Heart left ventricle (tissue), 16 donors: ENCODE data around the gene PPFIA2. TPM values are rescaled to one million over a fixed set of nuclear protein-coding genes. Genes with fewer than 3 reads are reported as not detected.

ENCODE experiments used
- ATAC-seq, 4 donors: fragments of 200-7000 bp; cut with Tn5 transposase; one replicate each; pipeline ENCODE4 v1.9.1; 2020 to 2022; ENCODE audit warnings: moderate library complexity in 4 of 4, mild to moderate bottlenecking in 3 of 4, moderate number of reproducible peaks in 1 of 4
- DNase-seq, 5 donors: peaks; one replicate each; pipeline ENCODE4 v3.0.0-alpha.2; 2020
- H3K27ac ChIP-seq, 12 donors: fragments of 200-600 bp; sonication (generic) in 4 of 12; one replicate each; pipeline versions ENCODE4 v1.5.0 to v1.8.0; 2016 to 2022; ENCODE audit warnings: mild to moderate bottlenecking in 2 of 12
- H3K27me3 ChIP-seq, 9 donors: fragments of 200-600 bp; sonication (generic) in 2 of 9; one replicate each; pipeline versions ENCODE4 v1.5.1 to v1.8.0; 2016 to 2022; ENCODE audit warnings: mild to moderate bottlenecking in 3 of 9
- H3K36me3 ChIP-seq, 9 donors: fragments of 200-600 bp; sonication (generic) in 2 of 9; one replicate each; pipeline versions ENCODE4 v1.5.0 to v1.8.0; 2018 to 2022; ENCODE audit warnings: mild to moderate bottlenecking in 2 of 9
- H3K4me1 ChIP-seq, 12 donors: fragments of 200-600 bp; sonication (generic) in 4 of 12; one replicate each; pipeline versions ENCODE4 v1.5.0 to v1.8.0; 2016 to 2022; ENCODE audit warnings: mild to moderate bottlenecking in 3 of 12
- H3K4me3 ChIP-seq, 12 donors: fragments of 200-600 bp; sonication (generic) in 4 of 12; one replicate each; pipeline versions ENCODE4 v1.5.0 to v1.8.0; 2017 to 2022; ENCODE audit warnings: mild to moderate bottlenecking in 9 of 12, moderate library complexity in 4 of 12
- H3K9me3 ChIP-seq, 12 donors: fragments of 200-600 bp; sonication (generic) in 4 of 12; one replicate each; pipeline versions ENCODE4 v1.5.0 to v1.8.0; 2016 to 2022; ENCODE audit warnings: mild to moderate bottlenecking in 1 of 12
- POLR2A ChIP-seq, 2 donors: fragments of 450-650 bp; IDR thresholded peaks; one replicate each; pipeline ENCODE4 v1.6.1; 2017; ENCODE audit warnings: antibody characterized with exemption in 2 of 2, mild to moderate bottlenecking in 2 of 2, moderate library complexity in 2 of 2
- WGBS, 4 donors: extraction: QIAGEN DNeasy Blood & Tissue Kit in 2 of 4; methylation state at CpG; one replicate each; pipeline versions ENCODE4 v1.1.5 to v1.1.7; 2013 to 2018; 5-methylcytosine and 5-hydroxymethylcytosine counted together
- intact Hi-C, 10 donors: fragments of 100-400 bp; cut with DNase I; formaldehyde crosslinking; loops; one replicate each; pipeline versions ENCODE4 v1.11.1 to v1.14.2; 2022
- polyA plus RNA-seq, 2 donors: library from polyadenylated mRNA; stranded (reverse); fragments of 200-250 nt; gene quantifications; one replicate each; pipeline ENCODE4 v1.2.3, GENCODE V29; 2013
- total RNA-seq, 9 donors: library from RNA; depleted of rRNA in 2 of 9; stranded (reverse); fragments of >200 nt in 2 of 9; fragmentation: NEBNext Ultra II Directional in 3 of 9; extraction: Animal tissue kit (Norgen Biotek cat#: 25700) in 3 of 9; gene quantifications; one replicate each; pipeline versions ENCODE4 v1.1.0 to v1.2.4, GENCODE V29; 2016 to 2023
- TF ChIP-seq, protein P1 (sequence below), 12 donors: fragments of 200-600 bp; sonication (generic) in 4 of 12; IDR thresholded peaks; one replicate each; pipeline versions ENCODE4 v1.5.0 to v1.8.0; 2018 to 2022; ENCODE audit warnings: antibody characterized with exemption in 12 of 12, mild to moderate bottlenecking in 5 of 12
- donor health status: ischemic (EF 13 %, LVEDD 7.1; RV severe dilation, severe dysfunction).
- donor health status: healthy with polysubstance abuse.
- donor health status: DM: no; HTN: yes; CAD: no.
- donor health status: DM: no; HTN: no; CAD: no.
- donor health status: ischemic (EF 25% LVEDD 6.9; RV normal size, moderate dysfunction).
- donor health status: ischemic (EF 25% LVEDD 5.7; RV mildly dilated, moderate dysfunction).
- donor health status: healthy.
- donor health status: DM: yes; HTN: yes; CAD: no.
- donor health status: ischemic (EF 35%, LVEDD 5.7; RV mildly dilated, moderate dysfunction).
- donor health status: nonischemic (EF 11% LVEDD 7.7; RV severe dilation, severe dysfunction).
- donor health status: DM: yes; HTN: yes; CAD: no.
- donor health status: PGD.
- donor health status: ischemic (EF 29% LVEDD 5.4; RV normal size, mild dysfunction).
- donor health status: nonischemic (EF 23%, LVEDD 6.1; RV moderate dilation, normal function).

The PPFIA2 gene
- total and polyA plus RNA-seq, 11 donors = 0.08 to 1.3 (median 0.49) TPM; not detected in 3

DNA sequence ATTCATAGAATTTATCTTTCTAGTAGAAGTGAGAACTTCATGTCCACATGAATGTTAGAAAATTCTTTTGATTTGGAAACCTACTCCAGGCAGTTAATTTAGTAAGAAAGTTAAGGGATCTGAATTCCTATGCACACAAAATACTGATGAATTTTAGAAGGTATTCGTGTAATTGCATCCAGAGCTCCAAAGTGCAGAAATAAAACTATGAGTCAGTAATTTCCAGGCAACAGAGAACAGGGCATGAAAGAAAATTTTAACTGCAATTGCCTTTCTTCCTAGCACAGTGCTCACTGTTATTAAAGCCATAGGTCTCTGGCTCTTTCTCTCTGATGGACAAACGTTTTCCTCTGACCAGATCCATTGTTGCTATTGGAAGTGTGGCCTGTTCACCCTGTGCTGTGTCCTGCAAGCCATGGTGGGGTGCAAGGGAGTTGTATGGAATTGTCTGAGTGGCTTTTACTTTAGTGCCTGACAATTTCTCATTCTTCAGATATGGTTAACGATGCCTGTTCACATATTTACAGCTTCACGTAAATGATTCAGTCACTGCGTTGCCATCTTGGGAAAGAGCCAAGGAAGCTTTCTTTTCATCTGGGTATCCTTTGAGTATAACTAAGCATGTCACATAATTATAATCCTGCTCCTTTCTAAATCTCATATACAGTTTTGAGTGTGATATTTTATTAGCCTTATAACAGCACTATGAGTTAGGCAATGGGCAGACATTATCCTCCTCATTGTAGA is 536.1 kb downstream of the PPFIA2 start:
- 52 to 59% (median 57%) methylated on average over 5 of the region's 5 CpGs for WGBS, 4 donors
- no peak for ATAC-seq
- no peaks in the 10 kb centered on the region for H3K9me3 ChIP-seq

DNA sequence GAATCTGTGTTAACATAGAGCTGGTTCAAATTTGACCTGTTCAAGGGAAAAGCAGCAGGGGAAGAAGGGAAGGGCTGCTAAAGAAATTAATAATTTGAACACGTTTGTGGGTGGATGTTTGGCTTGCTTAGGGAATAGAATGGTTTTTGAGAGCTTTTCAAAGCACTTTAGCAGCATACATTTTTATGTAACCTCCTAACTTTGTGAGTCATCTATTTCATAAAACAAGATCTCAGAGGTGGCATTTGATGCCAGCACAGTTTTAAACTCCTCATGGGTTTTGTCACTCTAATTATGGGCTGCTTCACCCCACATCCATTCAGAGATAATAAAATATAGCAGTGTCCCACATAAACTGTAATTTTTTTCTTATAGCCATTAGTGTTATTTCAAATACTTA is 537.5 kb downstream of the PPFIA2 start:
- DNase-seq (no peak), ATAC-seq (no peak)
- TF ChIP-seq, protein P1, sequence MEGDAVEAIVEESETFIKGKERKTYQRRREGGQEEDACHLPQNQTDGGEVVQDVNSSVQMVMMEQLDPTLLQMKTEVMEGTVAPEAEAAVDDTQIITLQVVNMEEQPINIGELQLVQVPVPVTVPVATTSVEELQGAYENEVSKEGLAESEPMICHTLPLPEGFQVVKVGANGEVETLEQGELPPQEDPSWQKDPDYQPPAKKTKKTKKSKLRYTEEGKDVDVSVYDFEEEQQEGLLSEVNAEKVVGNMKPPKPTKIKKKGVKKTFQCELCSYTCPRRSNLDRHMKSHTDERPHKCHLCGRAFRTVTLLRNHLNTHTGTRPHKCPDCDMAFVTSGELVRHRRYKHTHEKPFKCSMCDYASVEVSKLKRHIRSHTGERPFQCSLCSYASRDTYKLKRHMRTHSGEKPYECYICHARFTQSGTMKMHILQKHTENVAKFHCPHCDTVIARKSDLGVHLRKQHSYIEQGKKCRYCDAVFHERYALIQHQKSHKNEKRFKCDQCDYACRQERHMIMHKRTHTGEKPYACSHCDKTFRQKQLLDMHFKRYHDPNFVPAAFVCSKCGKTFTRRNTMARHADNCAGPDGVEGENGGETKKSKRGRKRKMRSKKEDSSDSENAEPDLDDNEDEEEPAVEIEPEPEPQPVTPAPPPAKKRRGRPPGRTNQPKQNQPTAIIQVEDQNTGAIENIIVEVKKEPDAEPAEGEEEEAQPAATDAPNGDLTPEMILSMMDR (IDR thresholded peaks at IDR 0.05) = no peak
- no peak for TF ChIP-seq POLR2A (IDR thresholded peaks at IDR 0.05)
- intact Hi-C loops = no loop called here
- Histone ChIP-seq H3K27me3 (no peaks in the 10 kb centered on the region), H3K27ac (no peak overlapping the region), H3K36me3 (peaks cover 0 to 27% (median 0%) of the 10 kb centered on the region in 9 donors), H3K4me3 (no peak overlapping the region), H3K4me1 (peaks cover 0 to 6% (median 0%) of the 10 kb centered on the region in 12 donors), H3K9me3 (no peaks in the 10 kb centered on the region)
- 33 to 50% (median 46%) methylated on average over 1 of the region's 1 CpG for WGBS, 4 donors

More for the DNA sequence above, 536.1 kb downstream of the PPFIA2 start:
- no peak for TF ChIP-seq POLR2A (IDR thresholded peaks at IDR 0.05)
- H3K27me3 ChIP-seq = no peaks in the 10 kb centered on the region
- H3K27ac ChIP-seq = no peak overlapping the region
- intact Hi-C loops = no loop called here
- peaks cover 0 to 14% (median 0%) of the 10 kb centered on the region in 9 donors for H3K36me3 ChIP-seq
- peaks cover 0 to 6% (median 0%) of the 10 kb centered on the region in 12 donors for H3K4me1 ChIP-seq
- no peak overlapping the region for H3K4me3 ChIP-seq
- no peak for DNase-seq

DNA sequence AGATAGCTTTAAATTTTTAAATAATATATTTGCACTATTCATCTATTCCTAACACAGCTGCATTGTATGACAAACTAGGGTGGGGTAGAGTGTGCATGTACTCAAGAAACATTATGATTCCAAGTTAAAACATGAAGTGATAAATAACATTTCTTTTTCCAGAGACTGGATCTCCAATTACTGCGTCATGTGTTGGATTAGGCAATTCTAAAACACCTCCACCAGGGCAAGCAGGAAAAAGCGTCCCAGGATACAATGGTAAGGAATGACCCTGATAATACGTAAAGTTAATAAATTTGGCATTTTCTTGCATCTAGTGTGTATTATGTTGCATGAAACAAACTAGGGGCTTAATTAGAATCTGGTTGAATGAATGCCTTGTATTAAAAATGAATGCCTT is 542.4 kb downstream of the PPFIA2 start:
- no peak for DNase-seq
- H3K4me1 ChIP-seq = peaks cover 0 to 8% (median 0%) of the 10 kb centered on the region in 12 donors
- H3K27ac ChIP-seq = no peak overlapping the region
- intact Hi-C loops = no loop called here
- no peaks in the 10 kb centered on the region for H3K27me3 ChIP-seq
- TF ChIP-seq, protein P1 (IDR thresholded peaks at IDR 0.05) = no peak
- no peak for TF ChIP-seq POLR2A (IDR thresholded peaks at IDR 0.05)
- H3K36me3 ChIP-seq = peaks cover 0 to 32% (median 0%) of the 10 kb centered on the region in 9 donors
- WGBS, 4 donors = 87 to 94% (median 89%) methylated on average over 3 of the region's 3 CpGs
- no peaks in the 10 kb centered on the region for H3K9me3 ChIP-seq
- no peak overlapping the region for H3K4me3 ChIP-seq
- no peak for ATAC-seq

DNA sequence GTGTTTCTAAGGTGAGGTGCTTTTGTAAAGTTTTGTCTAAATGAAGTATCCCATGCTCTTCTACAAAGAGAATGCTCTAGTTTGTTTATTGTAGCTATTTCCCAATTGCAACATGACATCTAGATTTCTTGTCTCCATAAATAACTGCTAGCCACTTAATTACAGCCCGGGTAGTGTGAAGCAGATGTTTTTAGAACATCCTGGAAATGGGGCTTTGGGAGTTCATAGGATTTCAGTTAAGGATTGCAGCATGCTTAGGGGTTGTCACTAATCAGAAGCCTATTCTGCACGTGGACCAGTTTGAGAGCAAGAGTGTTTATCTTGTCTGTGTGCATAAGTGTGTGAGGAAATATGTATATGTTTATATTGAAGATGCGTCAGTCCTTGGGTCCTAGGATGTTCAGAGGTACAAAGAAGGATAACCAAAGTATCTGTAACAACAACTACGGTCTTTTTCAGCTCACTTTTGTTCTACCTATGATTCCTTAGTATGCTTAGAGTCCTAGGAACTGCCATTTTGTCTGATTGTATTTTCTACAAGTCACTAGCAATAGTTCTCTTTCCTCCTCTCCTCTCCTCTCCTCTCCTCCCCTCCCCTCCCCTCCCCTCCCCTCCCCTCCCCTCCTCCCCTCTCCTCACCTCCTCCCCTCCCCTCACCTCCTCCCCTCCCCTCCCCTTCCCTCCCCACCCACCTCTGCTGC is 546.0 kb downstream of the PPFIA2 start:
- no peak for ATAC-seq
- Histone ChIP-seq H3K4me1 (peaks cover 0 to 25% (median 12%) of the 10 kb centered on the region in 12 donors), H3K27me3 (no peaks in the 10 kb centered on the region), H3K9me3 (no peaks in the 10 kb centered on the region), H3K27ac (no peak overlapping the region), H3K4me3 (no peak overlapping the region), H3K36me3 (peaks cover 0 to 25% (median 0%) of the 10 kb centered on the region in 9 donors)
- no peak for TF ChIP-seq POLR2A (IDR thresholded peaks at IDR 0.05)
- TF ChIP-seq, protein P1 (IDR thresholded peaks at IDR 0.05) = no peak
- 53 to 67% (median 61%) methylated on average over 4 of the region's 4 CpGs for WGBS, 4 donors
- intact Hi-C loops = no loop called here
- DNase-seq = no peak
